HG02571 (cell line): ENCODE measurements around the gene ZNF385A.

ENCODE experiments used
- ATAC-seq: cut with Tn5 transposase; IDR thresholded peaks from one replicate; pipeline ENCODE4 v1.9.1; 2021; ENCODE audit warnings: mild to moderate bottlenecking, moderate library complexity; ENCODE audit not compliant: unreplicated experiment

The ZNF385A gene

DNA sequence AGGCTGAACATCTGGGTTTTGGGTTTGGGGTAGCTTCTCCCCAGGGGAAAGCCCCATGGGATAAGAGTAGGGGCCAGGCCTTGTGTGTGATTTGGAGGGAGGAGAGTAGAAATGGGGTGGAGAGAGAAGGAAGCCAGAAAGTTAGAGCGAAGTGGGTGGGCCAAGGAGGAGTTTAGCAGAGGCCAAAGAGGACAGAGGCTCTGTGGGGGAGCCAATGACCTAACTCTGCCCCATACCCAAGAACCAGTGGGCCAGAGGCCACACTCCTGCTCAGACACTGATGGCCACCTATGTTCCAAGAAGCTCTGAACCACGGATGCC is 9.3 kb downstream of the ZNF385A start:
- no peak for ATAC-seq

DNA sequence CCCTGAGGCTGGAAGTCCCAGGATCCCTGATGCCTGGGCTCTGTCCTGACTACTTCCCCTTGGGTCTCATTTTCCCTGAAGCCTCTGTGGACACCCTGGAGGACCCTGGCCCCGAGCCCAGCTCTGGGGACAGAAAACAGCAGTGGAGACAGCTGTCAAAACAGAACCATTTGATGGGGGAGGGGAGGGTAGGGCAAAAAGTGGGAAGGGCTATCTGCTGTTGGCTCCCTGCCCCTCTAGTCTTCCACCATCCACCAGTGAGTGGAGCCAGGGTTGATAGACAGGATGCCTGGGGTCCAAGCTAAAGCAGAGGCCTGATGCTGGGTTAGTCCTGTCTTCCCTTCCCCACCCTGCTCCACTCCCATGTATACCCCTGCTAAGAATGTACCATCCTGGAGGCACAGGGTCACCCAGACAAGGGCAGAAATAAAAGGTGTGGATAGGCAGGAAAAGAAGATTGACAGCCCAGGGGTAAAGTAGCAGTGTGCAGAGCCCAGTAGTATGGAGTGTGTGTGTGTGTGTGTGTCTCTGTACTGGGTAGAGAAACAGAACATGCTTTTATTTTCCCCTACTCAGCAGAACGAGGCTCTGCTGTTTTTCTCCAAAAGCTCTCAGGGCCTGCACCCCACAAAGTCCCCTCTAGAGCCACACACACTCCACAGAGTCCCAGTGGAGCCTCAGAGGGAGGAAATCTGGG is 9.8 kb downstream of the ZNF385A start:
- no peak for ATAC-seq

DNA sequence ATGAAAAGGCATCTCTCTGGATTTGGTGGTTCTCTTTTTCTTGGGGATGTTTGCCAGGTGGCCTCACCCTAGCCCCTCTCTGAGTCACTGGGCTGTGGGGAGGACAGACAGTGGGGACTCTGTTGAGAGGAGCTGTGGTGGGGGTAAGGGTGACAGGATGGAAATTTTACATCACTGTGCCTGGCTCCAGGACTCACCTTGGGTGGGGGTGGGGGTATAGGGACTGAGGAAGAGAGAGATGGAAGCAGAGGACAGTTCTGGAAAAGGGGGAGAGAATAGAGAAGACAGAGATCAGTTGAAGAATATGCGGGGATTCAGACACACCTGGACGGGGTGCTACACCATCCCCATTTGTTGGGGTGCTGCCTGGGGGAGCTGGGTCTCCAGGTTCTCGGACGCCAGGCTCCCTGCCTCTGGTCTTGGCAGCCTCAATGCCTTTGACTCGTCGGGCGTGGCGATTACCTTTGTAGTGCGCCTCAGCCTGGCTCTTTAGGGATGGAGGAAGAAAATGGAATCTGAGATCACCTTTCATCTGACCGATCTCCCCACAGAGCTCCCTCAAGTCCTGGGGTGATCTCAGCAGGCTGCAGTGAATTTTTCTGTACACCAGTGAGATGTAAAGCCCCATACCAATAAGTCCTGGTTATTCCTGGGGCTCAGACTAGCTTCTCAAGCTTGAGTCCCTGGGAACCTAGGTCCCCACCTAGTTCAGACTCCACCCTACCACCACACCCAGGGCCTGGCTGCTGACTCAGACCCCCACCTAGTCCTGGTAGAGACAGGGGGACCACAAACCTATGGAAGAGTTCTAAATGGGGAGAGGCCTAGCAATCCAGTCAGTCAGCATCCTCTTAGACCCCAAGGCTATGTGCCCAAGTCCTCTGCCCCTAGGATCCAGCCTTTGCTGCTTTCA is 10.6 kb downstream of the ZNF385A start:
- ATAC-seq: no peak

DNA sequence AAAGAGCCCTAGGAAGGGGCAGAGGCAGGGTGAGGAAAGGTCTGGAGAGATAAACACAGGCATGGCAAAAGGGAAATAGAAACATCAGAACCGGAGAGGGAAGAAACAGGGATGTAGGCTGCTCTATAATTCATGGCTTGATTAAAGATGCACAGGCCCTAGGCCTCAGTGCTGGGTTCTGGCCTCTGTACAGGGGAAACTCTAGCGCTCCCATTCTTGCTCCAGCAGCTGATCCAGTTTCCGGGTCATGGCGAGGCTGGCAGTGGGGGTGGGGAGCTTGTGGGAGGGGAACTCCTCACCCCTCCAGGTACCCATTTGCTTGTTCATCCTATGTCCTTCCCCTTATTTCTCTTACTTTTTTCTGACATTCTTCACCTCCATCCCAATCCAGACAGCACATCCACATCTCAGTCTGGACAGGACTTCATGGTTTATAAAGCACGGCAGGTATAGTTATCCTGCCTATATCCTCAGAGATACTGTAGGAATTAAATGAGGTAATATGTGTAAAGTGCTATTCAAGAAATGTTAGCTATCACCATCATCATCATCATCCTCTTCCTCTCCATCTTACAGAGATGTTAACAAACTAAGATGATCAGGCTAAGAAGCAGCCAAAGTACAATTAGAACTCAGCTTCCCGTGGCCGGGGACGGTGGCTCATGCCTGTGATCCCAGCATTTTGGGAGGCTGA is 12.3 kb downstream of the ZNF385A start:
- no peak for ATAC-seq

DNA sequence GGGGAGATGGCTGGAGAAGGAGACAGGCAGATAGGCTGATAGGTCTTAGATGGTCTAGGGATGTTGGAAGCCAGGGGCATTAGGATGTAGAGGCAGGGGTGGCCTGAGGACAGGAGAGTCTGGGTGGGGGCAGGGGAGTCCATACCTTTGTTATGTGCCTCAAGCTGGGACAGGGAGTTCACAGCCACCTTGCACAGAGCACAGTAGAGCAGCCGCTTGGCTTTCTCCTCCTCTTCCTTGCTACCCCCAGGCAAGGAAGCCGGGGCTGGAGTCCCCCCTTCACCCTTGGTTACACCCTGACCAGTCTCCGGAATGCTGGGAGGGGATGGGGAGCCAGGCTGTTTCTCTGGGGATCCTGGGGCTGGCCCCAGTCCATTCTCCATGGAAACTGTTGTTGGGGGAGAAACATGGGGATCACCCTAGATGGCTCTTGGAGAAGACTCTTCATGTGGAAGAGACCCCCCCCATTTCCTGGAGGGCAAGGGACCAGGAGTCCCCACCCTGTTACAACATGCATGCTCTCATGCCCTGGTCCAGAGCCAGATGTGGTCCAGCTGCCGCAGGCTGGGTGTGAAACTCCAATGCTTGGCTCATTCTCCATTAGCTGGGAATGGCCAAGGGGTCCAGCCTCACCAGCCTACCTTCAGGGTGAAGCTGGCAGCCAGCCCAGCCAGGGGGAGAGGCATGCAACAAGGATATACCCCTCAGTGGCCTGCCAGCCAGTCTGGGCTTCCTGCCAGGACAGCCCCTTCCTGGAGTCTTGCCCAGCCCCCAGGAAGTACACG is 13.0 kb downstream of the ZNF385A start:
- ATAC-seq: no peak

DNA sequence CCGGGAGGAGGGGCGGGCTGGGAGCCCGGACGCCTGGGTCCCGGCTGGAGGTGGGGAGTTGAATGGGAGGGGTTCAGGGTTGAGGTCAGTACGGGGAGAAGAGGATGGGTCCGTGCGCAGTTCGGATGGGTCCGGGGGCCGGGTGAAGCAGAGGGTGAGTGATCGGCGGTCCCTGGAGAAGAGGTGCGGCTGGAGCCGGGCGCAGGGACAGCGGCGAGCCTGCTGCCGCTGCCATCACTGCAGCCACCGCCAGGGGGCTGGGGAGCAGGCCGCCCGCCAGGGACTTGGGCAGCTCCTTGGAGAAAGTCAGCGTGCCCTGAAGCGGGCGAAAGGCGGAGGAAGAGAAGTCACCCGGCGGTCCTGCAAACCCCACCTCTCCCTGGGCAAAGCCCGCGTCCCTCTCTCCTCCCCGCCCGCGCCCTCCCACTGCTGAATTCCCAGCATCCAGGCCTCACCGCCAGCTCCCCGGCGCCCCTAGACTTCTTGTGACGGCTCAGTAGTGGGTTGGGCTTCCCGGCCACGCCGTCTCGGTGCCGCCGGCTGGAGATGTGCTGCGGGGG is 14.3 kb downstream of the ZNF385A start:
- no peak for ATAC-seq

DNA sequence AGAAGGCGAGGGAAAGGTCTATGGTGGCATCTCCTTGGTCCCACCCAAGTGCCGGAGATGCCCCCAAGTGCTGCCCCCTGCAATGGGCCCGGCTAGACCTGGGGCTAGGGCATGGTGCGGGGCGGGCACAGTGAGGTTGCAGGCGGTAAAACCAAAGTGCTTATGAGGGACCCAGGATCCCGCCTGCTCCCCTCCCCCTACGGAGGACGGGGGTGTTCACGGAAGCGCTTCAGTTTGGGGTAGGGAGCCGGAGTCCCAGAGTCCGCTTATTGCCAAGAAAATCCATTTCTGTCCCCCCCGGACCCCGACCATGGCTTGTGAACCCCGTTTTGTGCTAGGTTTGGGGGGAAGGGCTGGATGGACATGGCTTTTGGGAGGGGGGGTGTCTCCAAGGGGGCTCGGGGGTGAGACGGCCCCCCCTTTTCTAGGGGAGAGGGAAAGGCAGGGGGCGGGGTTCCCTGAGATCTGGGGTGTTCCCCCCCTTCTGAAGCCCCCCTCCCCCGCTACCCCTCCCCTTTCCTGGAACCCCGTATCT is 14.9 kb downstream of the ZNF385A start:
- no peak for ATAC-seq

DNA sequence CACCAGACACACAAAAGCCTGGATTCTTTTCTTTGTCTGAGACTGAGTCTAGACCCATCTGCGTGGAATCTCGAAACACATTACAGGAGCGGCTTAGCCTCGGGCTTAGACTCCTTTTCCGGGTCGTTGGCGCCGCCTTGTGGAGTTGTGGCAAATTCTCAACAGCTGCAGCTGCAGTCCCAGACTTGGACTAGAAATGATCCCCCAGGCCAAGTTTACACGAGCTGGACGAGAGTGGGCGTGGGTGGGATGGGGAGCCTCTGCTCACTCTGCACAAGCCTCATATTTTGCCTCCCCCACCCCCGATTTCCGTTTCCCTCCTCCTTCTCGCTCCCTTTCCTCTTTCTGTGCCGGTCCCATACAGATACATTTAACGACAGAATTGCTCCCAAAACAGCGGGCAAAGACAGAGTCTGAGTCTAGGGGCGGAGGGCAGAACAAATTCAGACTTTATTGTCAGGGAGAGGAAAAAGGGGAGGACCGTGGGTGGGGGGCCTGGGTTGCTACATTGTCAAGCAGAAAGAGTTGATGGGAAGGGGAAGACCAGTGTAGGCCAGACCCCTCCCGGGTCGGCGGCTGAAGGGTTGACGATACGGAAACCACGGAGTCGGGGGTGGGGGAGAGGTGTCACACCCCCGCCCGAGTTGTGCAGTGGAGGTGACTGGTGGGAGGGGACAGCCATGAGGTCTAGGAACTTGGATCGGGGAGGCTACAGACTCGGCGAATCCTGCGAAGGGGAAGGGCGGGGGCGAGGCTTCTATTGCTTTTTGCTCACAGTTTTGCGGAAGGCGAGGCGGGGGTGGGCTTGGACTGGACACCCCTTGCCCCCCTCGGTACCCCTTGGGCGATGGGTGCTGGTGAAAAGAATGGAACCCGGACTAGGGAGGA is 15.6 kb downstream of the ZNF385A start:
- peak; percentile 61 for ATAC-seq

DNA sequence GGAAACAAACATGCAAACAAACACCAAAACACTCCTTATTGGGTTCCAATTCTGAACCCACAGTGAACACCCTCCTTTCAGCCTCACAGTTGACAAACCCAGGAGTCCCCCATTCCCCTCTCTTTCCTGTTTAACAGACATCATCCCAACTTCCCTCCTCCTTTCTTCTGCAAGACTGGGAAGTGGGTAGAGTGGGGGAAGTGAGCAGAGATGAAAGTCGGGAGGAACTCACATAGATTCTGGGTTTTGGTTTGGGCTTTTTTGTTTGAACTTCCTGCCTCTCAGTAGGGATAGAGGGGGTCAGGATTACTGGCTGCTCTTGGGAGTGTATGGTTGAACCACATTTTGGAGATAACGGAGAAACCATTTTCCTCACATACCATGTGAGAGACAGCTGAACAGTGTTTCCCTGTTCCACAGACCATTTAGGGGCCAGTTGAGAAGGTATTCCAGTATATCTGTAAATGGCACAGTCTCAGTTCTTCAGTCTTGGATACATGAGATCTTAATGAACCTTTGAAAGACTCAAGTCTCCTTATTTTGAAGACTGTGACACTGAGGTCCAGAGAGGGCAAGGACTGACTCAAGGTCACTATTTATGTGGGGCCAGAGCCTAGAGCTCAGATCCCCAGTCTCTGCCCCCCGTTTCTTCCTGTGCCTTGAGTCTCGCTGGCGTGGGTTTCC is 16.4 kb downstream of the ZNF385A start:
- ATAC-seq: no peak

DNA sequence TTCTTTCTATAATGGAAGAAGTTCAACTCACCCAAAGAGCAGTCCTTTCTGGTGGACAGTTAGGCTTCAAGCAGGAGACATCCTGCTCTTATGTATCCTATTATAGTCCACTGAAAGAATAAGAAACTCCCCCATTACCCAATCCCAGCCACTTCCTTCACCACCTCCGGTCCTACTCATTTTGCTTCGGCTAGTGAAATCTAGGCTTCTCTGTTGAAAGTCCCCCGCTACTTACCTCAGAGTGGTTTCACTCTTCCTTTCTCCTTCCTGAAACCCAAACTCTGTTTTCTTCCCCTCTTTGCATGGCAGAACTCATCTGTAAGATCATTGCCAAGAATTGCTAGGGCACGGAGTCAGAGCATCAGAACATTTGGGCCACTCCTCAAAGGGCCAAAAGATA is 20.1 kb downstream of the ZNF385A start, which contains the start of gene GPR84:
Gene GPR84, minus strand, starts transcription at position 74 of the 400 bp plus-strand sequence. CDS start 635 bp downstream, outside the sequence.
- no peak for ATAC-seq

DNA sequence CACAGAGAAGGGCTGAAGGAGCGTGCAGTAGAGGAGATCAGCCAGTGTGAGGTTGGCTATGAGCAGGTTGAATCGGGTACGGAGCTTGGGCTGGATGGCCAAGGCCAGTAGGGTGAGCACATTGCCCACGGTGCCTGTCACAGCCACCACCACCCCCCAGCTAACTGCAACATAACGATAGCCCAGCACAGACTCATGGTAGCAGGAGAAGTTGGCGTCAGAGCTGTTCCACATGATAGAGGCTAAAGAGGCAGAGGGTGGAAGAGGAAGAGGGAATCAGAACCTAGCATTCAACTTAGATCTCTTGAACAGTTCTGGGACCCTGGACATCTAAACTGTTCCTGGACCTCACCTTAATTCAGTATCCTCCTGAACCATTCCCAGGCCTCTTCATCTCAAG is 20.9 kb downstream of the ZNF385A start:
- ATAC-seq: no peak

DNA sequence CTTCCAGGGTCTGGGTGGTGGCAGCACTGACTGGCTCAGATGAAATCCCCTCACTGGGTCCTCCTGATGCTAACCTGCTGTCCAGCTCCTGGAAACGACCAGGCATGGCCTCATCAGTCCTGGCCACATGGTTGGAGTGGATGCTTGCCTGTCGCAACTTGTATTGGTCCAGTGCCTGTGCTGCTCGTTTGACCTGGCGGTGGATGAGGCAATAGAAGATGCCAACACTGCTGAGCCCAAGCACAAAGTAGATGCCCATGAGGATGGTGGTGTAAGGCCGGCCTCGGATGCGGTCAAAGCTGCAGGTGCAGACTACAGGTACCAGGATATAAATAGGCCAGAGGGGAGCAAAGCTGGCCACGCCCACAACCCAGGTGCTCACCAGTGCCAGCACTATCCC is 21.5 kb downstream of the ZNF385A start:
- no peak for ATAC-seq

DNA sequence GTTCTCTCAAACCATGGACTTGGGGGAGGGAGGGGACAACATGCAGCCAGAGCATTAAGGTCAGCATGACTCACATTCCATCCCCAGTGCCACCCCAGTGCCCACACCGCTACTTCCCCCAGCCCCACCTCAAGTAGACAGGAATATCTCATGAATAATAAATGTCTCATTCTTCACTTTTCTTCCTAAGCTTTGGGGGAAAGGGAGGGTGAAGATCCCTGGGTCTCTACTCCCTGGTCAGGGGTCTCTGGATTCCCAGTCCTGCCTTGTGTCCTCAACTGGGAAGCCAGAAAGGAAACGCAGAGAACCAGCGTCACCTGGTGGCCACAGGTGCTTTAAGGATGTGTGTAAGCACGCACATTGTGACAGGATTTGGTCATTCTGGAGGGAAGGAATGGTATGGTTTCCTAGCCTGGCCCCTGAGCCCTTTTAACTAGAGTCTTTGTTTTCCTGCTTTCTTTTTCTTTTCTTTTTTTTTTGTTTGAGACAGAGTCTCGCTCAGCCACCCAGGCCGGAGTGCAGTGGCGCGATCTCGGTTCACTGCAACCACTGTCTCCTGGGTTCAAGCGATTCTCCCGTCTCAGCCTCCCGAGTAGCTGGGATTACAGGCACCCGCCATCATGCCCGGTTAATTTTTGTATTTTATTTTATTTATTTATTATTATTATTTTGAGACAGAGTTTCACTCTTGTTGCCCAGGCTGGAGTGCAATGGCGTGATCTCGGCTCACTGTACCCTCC is 23.6 kb downstream of the ZNF385A start:
- no peak for ATAC-seq

DNA sequence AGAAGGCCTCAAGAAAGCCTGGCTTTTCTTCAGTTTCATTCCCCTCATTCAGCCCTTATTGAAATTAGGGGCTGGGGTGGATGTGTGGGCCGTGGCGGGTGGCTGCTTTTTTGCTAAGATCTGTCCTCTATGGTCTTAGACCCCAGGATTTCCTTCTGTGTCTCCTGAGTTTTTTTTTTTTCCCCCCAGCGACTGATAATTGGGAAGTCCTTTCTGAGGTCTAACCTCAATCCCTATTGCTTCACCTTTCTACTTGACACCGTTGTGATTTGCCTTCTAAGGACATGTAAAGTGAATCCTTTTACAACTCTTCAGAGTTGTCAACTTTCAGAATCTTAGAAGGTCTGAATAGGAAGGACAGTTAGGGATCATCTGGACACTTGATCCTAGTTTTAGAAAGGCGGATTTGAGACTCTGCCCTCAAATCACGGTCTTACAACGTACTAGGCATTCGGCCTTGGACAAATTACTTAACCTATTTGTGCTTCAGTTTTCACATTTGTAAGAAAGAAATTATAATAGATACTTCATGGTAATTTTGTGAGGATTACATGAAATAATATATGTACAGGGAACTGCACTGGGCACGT is 24.7 kb downstream of the ZNF385A start:
- no peak for ATAC-seq

DNA sequence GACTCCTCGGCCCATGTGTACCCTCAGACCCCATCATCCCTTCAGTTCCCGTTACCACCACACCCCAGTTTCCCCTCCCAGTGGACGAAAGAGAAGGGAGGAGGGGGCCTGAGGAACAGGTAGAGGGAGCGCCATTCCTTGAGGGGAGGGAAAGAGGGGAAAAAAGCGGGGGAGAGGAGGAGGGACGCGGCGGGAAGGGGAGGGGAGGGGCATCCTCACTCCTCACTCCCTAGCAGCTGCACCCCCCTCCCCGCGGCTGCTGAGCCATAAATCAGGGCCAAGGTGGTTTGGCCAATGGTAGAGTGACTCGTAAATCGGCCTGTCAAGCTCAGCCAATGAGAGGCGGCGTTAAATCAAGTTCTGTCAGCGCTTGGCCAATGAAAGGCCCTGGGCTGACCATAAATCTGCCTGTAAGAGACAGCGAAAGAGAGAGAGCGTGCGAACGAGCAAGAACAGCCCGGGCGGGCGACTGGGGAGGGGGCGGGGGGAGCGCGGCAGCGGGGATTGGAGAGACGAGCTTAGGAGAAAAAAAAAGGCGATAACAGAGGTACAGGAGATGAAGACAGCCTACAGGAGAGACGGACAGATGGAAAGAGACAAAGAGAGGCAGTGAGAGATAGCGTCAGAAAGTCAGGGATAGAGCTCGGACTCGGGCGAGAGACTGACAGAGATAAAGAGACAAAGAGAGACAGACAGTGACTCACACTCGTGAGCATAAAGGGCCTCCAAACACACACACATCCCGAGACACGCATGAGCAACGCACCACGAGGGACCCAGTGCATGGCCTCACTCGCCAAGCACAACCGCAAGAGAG is 25.4 kb downstream of the ZNF385A start:
- peak; percentile 97 for ATAC-seq

DNA sequence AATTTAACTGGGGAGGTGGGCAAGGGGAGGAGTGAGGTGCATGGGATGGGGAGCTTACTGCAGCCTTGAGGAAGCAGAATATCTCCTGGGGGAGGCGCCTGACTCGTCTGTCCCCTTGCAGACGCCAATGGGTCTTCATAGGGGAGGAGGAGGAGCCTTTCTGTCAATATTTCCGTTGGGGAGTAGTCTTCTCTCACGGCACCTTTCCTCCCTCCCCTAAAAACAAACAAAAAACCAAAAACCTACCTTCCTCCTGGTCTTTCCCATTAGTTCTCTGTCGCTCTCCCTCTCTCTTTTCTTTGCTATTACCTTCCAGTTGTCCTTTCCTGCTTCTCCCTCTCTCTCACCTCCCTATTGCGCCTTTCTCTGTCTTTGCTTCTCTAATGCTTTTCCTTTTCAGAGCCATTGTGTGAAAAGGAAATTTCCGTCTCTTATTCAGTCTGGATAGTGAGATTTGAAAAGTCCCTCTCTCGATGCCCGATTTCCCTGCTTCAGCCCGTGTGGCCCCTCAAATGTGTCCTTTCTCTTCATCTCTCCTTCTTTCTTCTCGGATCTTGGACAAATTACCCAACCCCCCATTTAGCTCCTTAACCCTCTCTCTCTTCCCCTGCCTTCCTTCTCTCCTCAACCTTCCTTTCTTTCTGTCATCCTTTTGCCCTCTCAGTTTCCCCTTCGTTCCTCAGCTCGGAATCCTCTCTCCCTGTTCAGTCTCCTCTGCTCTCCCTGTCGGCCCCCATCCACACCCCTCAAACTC is 26.2 kb downstream of the ZNF385A start:
- no peak for ATAC-seq
